Gastroesophageal sphincter (tissue), 3 donors: Measurements from ENCODE around the gene DOCK4.

Experiments
- CTCF ChIP-seq, 4 experiments: fragments of 200-600 bp in 2 of 4; fragments of 450-650 bp in 2 of 4; sonication (generic) in 1 of 4; IDR thresholded peaks; one replicate each; pipeline ENCODE4 v1.5.1; 2017 to 2019; ENCODE audit warnings: antibody characterized with exemption in 4 of 4, mild to moderate bottlenecking in 2 of 4, moderate library complexity in 2 of 4
- POLR2A ChIP-seq, 2 donors: fragments of 450-650 bp; IDR thresholded peaks; one replicate each; pipeline ENCODE4 v1.6.1; 2017; ENCODE audit warnings: antibody characterized with exemption in 2 of 2, mild to moderate bottlenecking in 2 of 2, moderate library complexity in 1 of 2

DNA sequence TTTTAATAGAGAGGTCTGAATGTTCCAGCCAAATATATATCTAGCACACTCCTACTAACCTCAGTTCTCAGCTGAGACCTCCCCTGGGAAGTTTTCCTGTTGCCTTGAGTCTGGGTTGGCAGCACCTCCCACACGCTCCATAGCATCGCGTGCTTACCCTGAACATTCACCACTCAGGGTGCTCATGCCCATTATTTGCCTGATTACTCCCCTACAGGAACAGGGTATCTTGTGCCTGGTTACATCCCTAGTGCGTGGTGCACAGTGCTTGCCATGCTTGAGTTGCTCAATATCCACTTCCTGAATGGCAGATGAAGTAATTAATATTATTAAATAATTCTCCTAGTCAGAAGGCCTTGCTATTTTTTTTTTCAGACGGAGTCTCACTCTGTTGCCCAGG, 374.0 kb downstream of the DOCK4 start:
- TF ChIP-seq CTCF (IDR thresholded peaks at IDR 0.05): no peak
- no peak for TF ChIP-seq POLR2A (IDR thresholded peaks at IDR 0.05)
